ENCODE data around the gene CD36. TPM values are rescaled to one million over a fixed set of nuclear protein-coding genes. Genes with fewer than 3 reads are reported as not detected.

Gene CD36
- total RNA-seq, 1 experiment from 2014 or later = 0.46 TPM

- no peaks in the 10 kb centered on the region for H3K4me1 ChIP-seq (ENCODE audit: control insufficient read depth, insufficient read depth, low read length)
- DNase-seq (ENCODE audit: low read depth, low spot score) (no peak), ATAC-seq (no peak)
- no peaks in the 10 kb centered on the region for H3K9me3 ChIP-seq (ENCODE audit: control insufficient read depth, insufficient read depth, low read depth, low read length)
- H3K36me3 ChIP-seq (ENCODE audit: control insufficient read depth, insufficient read depth, low read length) = no peaks in the 10 kb centered on the region
- CTCF ChIA-PET = no interaction called here
- H3K27me3 ChIP-seq (ENCODE audit: control insufficient read depth, insufficient read depth, low read length) = no peaks in the 10 kb centered on the region
- H3K4me3 ChIP-seq (ENCODE audit: low read depth in 2 of 2, low read length in 2 of 2) = no peak overlapping the region
- TF ChIP-seq CTCF (IDR thresholded peaks at IDR 0.05) (no peak), SIN3A (IDR thresholded peaks at IDR 0.05; ENCODE audit: borderline replicate concordance, insufficient read depth, low read depth, low read length) (no peak), TCF7L2 (IDR thresholded peaks at IDR 0.05; ENCODE audit: low read depth, low read length) (no peak), POLR2AphosphoS5 (IDR thresholded peaks at IDR 0.05; ENCODE audit: low read depth, low read length) (no peak), REST (IDR thresholded peaks at IDR 0.05; ENCODE audit: insufficient read depth in 1 of 2, low read depth in 2 of 2, low read length in 1 of 2) (no peak)
- POLR2A ChIA-PET = no interaction called here
- H3K27ac ChIP-seq (ENCODE audit: low read length) = no peak overlapping the region
- in situ Hi-C loops (cut with HindIII; ENCODE audit: low pct_unique_long_range_greater_than_20kb, low sequenced_read_pairs) (no loop called here), intact Hi-C loops (cut with micrococcal nuclease; ENCODE audit: unreplicated experiment) (no loop called here)
- no TSS peak for BruUV-seq (replicated peaks)
Observed at GRCh38 chr7:80708123-80708522, 69.7 kb downstream of the CD36 start.

- in situ Hi-C loops (cut with HindIII; ENCODE audit: low pct_unique_long_range_greater_than_20kb, low sequenced_read_pairs) = no loop called here
- ATAC-seq = no peak
- CTCF ChIA-PET = no interaction called here
Observed at GRCh38 chr7:80711531-80711930, 73.1 kb downstream of the CD36 start.

More at GRCh38 chr7:80711531-80711930, 73.1 kb downstream of the CD36 start:
- H3K27me3 ChIP-seq (ENCODE audit: control insufficient read depth, insufficient read depth, low read length) = no peaks in the 10 kb centered on the region
- no peaks in the 10 kb centered on the region for H3K4me1 ChIP-seq (ENCODE audit: control insufficient read depth, insufficient read depth, low read length)
- POLR2A ChIA-PET = no interaction called here
- H3K36me3 ChIP-seq (ENCODE audit: control insufficient read depth, insufficient read depth, low read length) = no peaks in the 10 kb centered on the region
- intact Hi-C loops (cut with micrococcal nuclease; ENCODE audit: unreplicated experiment) = no loop called here
- no peak for DNase-seq (ENCODE audit: low read depth, low spot score)
- no peak overlapping the region for H3K4me3 ChIP-seq (ENCODE audit: low read depth in 2 of 2, low read length in 2 of 2)
- no TSS peak for BruUV-seq (replicated peaks)
- H3K27ac ChIP-seq (ENCODE audit: low read length) = no peak overlapping the region
- TF ChIP-seq CTCF (IDR thresholded peaks at IDR 0.05) = no peak
- TF ChIP-seq POLR2AphosphoS5 (IDR thresholded peaks at IDR 0.05; ENCODE audit: low read depth, low read length) = no peak
- TF ChIP-seq REST (IDR thresholded peaks at IDR 0.05; ENCODE audit: insufficient read depth in 1 of 2, low read depth in 2 of 2, low read length in 1 of 2) = no peak
- TF ChIP-seq TCF7L2 (IDR thresholded peaks at IDR 0.05; ENCODE audit: low read depth, low read length) = no peak
- no peak for TF ChIP-seq SIN3A (IDR thresholded peaks at IDR 0.05; ENCODE audit: borderline replicate concordance, insufficient read depth, low read depth, low read length)
- no peaks in the 10 kb centered on the region for H3K9me3 ChIP-seq (ENCODE audit: control insufficient read depth, insufficient read depth, low read depth, low read length)

Measured in Panc1 (cell line).